GM18526 (cell line): ENCODE data around the gene FITM2.

Source experiments
- POLR2A ChIP-seq: IDR thresholded peaks from 3 replicates; pipeline ENCODE4 v1.6.1; 2011; ENCODE audit not compliant: insufficient read length; ENCODE audit errors: extremely low read depth

FITM2 gene

DNA sequence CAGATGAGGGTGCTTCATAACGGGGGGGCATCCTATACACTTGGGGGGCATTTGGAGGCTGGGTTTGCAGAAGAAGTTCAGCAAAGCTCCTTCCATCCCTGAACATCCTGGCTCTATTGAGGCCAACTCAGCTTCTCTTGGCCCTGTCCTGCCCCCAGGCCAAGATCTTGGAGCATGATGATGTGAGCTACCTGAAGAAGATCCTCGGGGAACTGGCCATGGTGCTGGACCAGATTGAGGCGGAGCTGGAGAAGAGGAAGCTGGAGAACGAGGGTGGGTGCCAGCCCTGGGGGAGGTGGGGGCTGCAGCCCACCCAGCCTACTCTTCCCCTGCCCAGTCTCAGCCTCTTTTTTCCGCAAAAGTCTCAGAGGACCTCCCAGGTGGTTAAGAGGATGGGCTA is 46.7 kb downstream of the FITM2 start:
- TF ChIP-seq POLR2A = no peak

GRCh38 chr20:44258226-44258890 is 52.6 kb downstream of the FITM2 start:
- TF ChIP-seq POLR2A = no peak

DNA sequence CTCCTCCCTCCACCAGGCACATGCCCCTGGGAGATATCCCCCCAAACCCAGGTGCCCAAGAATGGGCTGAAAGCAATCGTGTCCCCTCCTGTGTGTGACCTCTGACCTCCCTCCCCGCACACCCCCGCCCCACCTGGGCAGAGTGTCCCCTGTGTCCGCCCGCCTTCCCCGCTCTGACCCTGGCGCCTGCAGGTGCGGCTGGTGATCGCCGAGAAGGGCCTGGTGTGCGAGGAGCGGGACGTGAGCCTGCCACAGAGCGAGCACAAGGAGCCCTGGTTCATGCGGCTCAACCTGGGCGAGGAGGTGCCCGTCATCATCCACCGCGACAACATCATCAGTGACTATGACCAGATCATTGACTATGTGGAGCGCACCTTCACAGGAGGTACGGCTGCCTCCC is 54.0 kb downstream of the FITM2 start:
- TF ChIP-seq POLR2A = no peak

GRCh38 chr20:44255942-44256341 is 55.1 kb downstream of the FITM2 start:
- no peak for TF ChIP-seq POLR2A

DNA sequence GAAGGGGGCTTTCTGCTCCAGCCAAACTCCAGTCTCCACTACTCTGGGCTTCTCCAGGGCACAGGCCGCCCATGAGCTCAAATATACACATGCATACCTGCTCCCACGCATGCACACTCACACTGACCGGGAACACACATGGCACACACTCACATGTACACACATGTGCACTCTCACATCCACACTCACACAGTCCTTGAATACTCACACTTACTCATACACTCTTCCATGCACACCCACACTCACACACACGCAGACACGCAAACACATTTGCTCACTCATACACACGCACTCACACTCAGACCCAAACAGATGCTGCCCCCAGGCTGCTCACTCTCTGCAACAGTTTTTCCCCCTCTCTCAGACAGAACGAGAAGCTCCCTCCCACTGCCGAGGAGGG is 56.9 kb downstream of the FITM2 start:
- TF ChIP-seq POLR2A = no peak

- TF ChIP-seq POLR2A = no peak
Observed at GRCh38 chr20:44253528-44253927, 57.5 kb downstream of the FITM2 start.
